Measurements from ENCODE around the gene C5orf63.
"Not testable (repeated sequence)": the region's sequence is repeated elsewhere in the genome, so short reads cannot be mapped to it uniquely, and the experiment has no call there.

The C5orf63 gene

GRCh38 chr5:127008300-127008975 lies 64.9 kb downstream of the C5orf63 start:
- no peak for DNase-seq (ENCODE audit: low spot score)

DNA sequence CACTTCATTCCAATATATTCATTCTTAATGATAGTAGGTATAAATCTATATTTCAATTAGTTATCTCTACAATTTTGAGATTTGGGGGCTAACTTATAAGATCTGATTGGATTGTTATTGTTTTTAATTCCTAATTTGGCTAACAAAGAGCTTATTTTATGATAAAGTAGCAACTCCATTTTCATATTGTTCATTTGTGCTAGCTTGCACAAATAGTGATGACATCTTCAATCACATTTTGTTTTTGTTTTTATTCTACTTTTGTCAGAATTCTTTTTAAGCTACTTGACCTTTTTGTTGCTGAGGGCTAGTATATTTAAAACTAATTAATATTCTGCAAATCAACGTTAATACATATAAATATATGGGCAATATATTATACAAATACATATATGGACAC lies 65.8 kb downstream of the C5orf63 start:
- DNase-seq (ENCODE audit: low spot score), result no peak

- DNase-seq (ENCODE audit: low spot score), result no peak
Observed at GRCh38 chr5:127006744-127007143, 66.6 kb downstream of the C5orf63 start.

- DNase-seq (ENCODE audit: low spot score), result not testable (repeated sequence)
Observed at GRCh38 chr5:127005282-127005681, 68.0 kb downstream of the C5orf63 start.

DNA sequence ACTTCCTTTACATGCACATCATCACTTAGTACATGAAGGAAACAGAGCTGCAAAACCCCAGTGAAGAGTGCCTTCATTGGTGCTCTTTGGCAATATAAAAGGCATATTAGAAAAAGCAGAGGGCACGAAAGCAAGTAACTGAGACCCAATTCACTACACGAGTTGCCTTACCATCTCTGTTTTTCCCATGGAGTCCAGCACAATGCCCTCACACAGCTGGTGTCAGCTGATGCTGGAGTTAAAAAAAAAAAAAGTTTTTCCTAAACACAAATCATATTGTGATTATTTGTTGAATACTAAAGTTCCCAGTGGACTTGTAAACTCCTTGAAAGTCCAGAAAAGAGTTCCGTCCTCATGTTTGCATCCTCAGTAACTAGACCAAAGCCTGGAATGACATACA lies 68.6 kb downstream of the C5orf63 start:
- DNase-seq (ENCODE audit: low spot score), result no peak

DNA sequence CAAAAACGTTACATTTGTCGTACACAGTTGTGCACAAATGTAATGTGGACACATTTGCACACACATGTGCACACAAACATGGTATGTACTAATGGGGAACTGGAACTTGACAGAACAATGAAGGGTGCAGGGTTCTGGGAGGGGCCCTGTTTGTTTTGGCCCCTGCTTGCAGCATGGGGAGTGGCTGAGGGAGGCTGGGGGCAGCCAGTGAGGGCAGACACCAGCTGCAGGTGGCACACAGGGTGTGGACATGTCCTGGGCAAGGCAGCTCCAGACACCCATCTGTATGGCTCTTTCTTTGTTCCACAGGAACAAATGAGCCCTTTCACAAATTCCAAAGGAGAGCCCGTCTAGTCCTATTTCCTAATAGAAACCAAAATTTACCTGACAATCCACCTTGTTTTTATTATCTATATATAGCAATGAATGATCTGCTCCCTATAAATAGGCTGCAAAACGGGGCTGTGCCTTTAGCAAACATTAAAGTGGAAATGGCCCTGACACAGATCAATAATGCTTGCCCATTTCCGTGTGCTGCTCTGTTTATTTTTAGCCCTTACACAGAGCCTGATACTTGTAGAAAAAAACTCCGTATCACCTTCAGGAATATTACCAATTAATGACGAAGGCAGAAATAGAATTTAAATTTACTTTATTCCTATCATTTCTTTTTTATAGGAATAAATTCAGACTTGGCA lies 69.4 kb downstream of the C5orf63 start:
- no peak for DNase-seq (ENCODE audit: low spot score)

DNA sequence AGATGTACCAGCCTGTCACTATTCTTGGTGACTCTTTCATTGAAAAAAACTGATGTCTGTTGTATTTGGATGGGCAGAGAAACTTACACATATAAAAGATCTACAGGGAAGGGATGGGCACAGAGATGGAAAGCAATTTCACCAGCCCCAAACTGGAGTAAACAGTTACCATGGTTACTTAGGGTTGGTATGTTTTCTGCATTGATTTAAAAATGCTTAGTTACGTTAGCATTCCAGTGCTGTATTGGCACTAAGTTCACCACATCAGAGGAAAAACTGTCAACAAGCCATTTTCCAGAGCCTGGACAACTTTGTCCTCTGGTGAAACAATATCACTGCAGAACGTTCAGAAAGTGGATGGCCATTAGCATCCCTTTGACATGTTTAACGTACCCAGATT lies 70.9 kb downstream of the C5orf63 start:
- DNase-seq (ENCODE audit: low spot score), result no peak

- no peak for DNase-seq (ENCODE audit: low spot score)
Observed at GRCh38 chr5:127001621-127002296, 71.5 kb downstream of the C5orf63 start.

Data from hematopoietic multipotent progenitor cell treated with erythropoietin and hydrocortisone succinate and interleukin-3 and kit ligand, for 15 days (in vitro differentiated cells).